K562 treated with DMSO at 1 percent for 4 hours (cell line): ENCODE measurements around the gene DNAJB13. TPM values are rescaled to one million over a fixed set of nuclear protein-coding genes. Genes with fewer than 3 reads are reported as not detected.

ENCODE experiments used
- total RNA-seq: library from RNA; unstranded; fragments of 300-600 nt; gene quantifications from 2 replicates; pipeline ENCODE4 v1.2.3, GENCODE V29; 2022; ENCODE audit not compliant: insufficient read depth

DNAJB13 gene, protein sequence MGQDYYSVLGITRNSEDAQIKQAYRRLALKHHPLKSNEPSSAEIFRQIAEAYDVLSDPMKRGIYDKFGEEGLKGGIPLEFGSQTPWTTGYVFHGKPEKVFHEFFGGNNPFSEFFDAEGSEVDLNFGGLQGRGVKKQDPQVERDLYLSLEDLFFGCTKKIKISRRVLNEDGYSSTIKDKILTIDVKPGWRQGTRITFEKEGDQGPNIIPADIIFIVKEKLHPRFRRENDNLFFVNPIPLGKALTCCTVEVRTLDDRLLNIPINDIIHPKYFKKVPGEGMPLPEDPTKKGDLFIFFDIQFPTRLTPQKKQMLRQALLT
- total RNA-seq: not detected in 2 replicates

DNA sequence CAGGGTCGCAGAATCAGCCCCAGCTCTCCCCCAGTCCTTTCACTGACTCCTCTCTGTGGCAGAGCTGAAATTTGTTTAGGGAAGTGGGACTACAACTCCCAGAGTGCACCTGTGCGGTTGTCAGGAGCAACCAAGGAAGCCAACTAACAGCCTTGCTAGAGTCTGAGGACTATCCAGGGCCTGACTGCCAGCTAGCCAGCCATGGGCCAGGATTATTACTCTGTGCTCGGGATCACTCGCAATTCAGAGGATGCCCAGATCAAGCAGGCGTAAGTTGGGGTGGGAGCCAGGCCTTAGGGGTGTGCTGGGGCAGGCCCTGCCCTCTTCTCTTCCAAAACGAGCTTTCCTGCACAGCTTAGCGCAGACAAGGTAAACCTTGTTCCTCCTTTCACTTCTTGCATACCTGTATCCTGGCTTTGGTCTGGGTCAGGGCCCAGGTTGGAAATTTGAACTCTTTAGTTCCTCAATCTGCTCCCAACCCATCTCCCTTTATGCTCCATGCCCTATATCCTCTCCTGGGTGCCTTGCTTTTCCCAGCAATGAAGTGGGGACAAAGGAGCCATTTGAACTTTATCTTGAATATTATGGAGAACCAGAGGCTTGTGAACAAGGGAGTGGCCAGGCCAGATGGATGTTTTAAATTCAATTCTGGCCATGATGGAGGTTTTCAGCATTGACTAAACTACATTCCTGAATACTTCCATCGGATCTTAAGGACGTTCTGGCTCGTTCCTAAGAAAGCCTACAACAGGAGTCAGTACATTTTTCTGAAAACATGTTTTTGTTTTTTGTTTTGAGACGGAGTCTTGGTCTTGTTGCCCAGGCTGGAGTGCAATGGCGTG lies at the start of gene DNAJB13:
TSS of gene DNAJB13 (plus strand) at position 158 of the 842 bp plus-strand sequence. CDS start at position 202, 44 bp downstream.

DNA sequence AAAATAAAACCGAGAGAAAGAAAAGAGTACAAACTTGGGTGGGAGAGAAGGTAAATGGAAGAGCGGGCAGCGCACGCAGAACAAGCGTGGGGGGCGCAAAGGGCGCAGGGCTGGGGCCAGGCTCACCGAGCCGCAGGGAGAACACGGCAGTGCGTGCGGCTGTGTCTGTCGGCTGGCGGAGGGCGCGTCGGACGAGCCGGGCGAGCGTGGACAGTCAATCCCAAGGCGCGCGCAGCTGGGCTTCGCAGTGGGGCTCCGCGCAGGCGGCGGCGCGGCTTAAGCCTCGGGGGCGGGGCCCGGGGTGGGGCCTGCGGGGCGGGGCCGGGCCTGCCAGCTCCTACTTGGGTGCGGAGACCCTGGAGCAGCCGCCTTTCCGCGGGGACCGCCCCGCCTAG lies 31.8 kb downstream of the DNAJB13 start, which contains the start of gene UCP2:
TSS of gene UCP2 (minus strand) at position 249 of the 395 bp plus-strand sequence. CDS start 4,465 bp downstream, outside the sequence.

DNA sequence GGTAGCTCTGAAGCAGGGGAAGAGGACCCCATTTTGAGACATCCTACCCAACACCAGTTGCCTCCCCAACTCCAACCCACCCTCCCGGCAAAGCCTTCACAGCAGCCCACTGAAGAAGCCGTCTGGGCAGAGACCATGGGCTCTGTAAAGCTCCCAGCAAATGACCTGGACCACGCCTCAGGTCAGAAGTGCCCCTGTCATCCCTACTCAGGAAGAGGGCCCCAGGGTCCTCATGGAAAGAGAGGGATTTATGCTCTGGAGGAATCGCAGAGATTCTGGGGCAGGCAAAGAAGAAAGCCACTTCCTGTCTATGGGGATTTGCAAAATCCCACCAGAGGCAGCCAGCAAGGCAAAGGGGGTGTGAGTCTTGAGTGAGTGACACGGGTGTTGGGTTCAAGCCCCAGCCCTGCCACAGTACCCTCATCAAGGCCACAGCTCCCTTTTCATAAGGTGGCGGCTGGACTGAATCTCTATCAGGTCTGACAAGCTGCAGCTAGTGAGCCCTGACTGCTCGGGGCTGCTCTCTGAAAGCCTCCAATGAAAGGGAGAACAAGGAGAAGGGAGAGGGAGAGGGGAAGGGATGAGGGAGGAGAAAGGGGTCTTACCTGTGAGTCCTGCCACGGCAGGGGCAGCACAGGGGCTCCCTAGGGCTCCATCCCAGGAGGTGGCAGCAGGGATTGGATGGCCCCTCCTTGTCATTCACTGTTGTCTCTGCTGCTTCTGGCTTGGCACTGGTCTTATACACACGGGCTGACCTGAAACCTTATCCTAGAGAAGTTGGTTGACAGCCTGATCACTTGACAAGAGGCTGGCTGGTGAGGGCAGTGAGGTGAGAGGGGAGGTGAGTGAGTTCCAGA lies 57.8 kb downstream of the DNAJB13 start, which contains the start of gene UCP3:
TSS of gene UCP3 (minus strand) at position 713 of the 857 bp plus-strand sequence. CDS start 2,043 bp downstream, outside the sequence.

Other genes with a start within 250 kb of the DNAJB13 start
- 76.7 and 78.8 TPM in 2 replicates for gene RAB6A, start 190.0 kb upstream of the DNAJB13 start, total RNA-seq
- gene MRPL48, start 163.2 kb upstream of the DNAJB13 start, total RNA-seq: 63.9 and 88.5 TPM in 2 replicates
- gene COA4, start 74.2 kb upstream of the DNAJB13 start, total RNA-seq: 63.2 and 78.8 TPM in 2 replicates
- 14.5 and 18.6 TPM in 2 replicates for gene PAAF1, start 74.0 kb upstream of the DNAJB13 start, total RNA-seq
- gene UCP2, start 31.8 kb downstream of the DNAJB13 start, total RNA-seq: 67.6 and 95.4 TPM in 2 replicates
- 4.9 TPM in 1 of 2 replicates, not detected in the other for gene UCP3, start 58.1 kb downstream of the DNAJB13 start, total RNA-seq
- gene C2CD3, start 220.0 kb downstream of the DNAJB13 start, total RNA-seq: 10.8 and 12.0 TPM in 2 replicates
- 47.7 and 61.7 TPM in 2 replicates for gene PPME1, start 220.3 kb downstream of the DNAJB13 start, total RNA-seq